ENCODE data around the gene HYAL4.

HYAL4 gene

DNA sequence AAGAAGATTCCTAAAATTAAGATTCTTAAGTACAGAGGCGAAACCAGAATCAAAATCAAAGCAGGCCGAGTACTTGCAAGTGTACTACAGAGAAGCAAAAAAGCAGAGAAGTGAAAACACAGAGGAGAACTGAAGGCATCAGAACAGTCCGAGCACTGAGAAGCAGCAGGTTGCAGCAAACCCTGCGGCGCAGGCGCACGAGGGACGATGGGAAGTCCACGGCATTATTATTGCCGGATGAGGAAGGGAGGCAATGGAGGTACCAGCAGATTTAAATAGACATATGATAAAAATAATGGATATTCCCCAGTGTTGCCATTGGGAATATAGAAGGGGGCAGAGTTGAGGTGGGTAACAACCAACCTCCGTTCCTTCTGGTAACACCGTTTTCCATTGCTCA lies 72.9 kb downstream of the HYAL4 start:
- no peak overlapping the region for H3K27ac ChIP-seq
- TF ChIP-seq, protein P1, sequence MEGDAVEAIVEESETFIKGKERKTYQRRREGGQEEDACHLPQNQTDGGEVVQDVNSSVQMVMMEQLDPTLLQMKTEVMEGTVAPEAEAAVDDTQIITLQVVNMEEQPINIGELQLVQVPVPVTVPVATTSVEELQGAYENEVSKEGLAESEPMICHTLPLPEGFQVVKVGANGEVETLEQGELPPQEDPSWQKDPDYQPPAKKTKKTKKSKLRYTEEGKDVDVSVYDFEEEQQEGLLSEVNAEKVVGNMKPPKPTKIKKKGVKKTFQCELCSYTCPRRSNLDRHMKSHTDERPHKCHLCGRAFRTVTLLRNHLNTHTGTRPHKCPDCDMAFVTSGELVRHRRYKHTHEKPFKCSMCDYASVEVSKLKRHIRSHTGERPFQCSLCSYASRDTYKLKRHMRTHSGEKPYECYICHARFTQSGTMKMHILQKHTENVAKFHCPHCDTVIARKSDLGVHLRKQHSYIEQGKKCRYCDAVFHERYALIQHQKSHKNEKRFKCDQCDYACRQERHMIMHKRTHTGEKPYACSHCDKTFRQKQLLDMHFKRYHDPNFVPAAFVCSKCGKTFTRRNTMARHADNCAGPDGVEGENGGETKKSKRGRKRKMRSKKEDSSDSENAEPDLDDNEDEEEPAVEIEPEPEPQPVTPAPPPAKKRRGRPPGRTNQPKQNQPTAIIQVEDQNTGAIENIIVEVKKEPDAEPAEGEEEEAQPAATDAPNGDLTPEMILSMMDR (conservative IDR thresholded peaks at IDR 0.05), result no peak
- TF ChIP-seq ZFX (IDR thresholded peaks at IDR 0.05), result no peak

GRCh38 chr7:123918309-123918708 lies 73.3 kb downstream of the HYAL4 start:
- H3K27ac ChIP-seq, result no peak overlapping the region
- TF ChIP-seq, protein P1 (conservative IDR thresholded peaks at IDR 0.05), result no peak
- no peak for TF ChIP-seq ZFX (IDR thresholded peaks at IDR 0.05)

DNA sequence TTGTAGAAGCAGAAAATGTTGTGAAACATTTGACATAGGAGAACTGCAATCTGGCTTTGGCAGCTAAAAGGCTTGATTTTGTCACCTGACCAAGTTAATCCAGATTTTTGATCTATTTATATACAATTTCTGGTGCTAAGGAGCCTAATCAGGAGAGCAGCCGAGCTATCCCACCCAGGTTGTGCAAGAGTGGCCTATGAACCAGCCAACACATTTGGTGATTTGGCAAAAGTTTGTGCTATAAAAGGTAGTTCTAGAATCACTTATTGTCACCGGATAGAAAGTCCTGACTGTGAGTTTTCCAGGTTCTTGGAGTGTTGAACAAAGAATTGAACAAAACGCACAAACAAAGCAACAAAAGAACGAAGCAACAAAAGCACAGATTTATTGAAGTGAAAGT lies 78.6 kb downstream of the HYAL4 start:
- H3K27ac ChIP-seq, result no peak overlapping the region
- TF ChIP-seq, protein P1 (conservative IDR thresholded peaks at IDR 0.05), result no peak
- no peak for TF ChIP-seq ZFX (IDR thresholded peaks at IDR 0.05)

- no peak within 1 kb of the TSS for H3K27ac ChIP-seq
- TF ChIP-seq, protein P1 (conservative IDR thresholded peaks at IDR 0.05), result no peak
- TF ChIP-seq ZFX (IDR thresholded peaks at IDR 0.05), result no peak
Observed at GRCh38 chr7:123924941-123925340, 80.0 kb downstream of the HYAL4 start, which contains the start of gene SPAM1. Gene SPAM1, plus strand, starts transcription at chr7:123925241. Its CDS starts 28,330 bp downstream, at chr7:123953571.
